HG03378 (cell line): ENCODE data around the gene PTPN2.

Experiments
- ATAC-seq: cut with Tn5 transposase; IDR thresholded peaks from one replicate; pipeline ENCODE4 v1.9.1; 2021; ENCODE audit warnings: mild to moderate bottlenecking, moderate library complexity; ENCODE audit not compliant: unreplicated experiment

Gene PTPN2

GRCh38 chr18:12750076-12750714, 133.8 kb downstream of the PTPN2 start:
- ATAC-seq = no peak

GRCh38 chr18:12749121-12749520, 134.9 kb downstream of the PTPN2 start:
- ATAC-seq = no peak

- ATAC-seq = no peak
Measured at GRCh38 chr18:12748671-12749070, 135.4 kb downstream of the PTPN2 start.

- ATAC-seq = no peak
Measured at GRCh38 chr18:12747530-12748315, 136.3 kb downstream of the PTPN2 start.

- no peak for ATAC-seq
Measured at GRCh38 chr18:12745095-12745795, 138.8 kb downstream of the PTPN2 start.

GRCh38 chr18:12744103-12744502, 139.9 kb downstream of the PTPN2 start:
- no peak for ATAC-seq

- ATAC-seq = no peak
Measured at GRCh38 chr18:12742453-12742852, 141.6 kb downstream of the PTPN2 start.
